Endothelial cell of umbilical vein (primary cell): ENCODE data around the gene SYNDIG1. TPM values are rescaled to one million over a fixed set of nuclear protein-coding genes. Genes with fewer than 3 reads are reported as not detected.

Experiments
- BruUV-seq: library from RNA; stranded (reverse); fragments of 400-500 nt; replicated peaks from 2 replicates; lab custom pipeline; 2021; lab: Mats Ljungman, UMichigan
- CTCF ChIA-PET: fragments of 300-600, 350-600 bp; sonication (Branson Sonifier 250); formaldehyde crosslinking; loops from one replicate; lab custom pipeline; 2021; ENCODE audit warnings: antibody characterized with exemption, inconsistent platforms; lab: Charles Lee
- POLR2A ChIA-PET: fragments of 300-600, 350-600 bp; sonication (Branson Sonifier 250); formaldehyde crosslinking; loops from one replicate; lab custom pipeline; 2021; ENCODE audit warnings: antibody characterized with exemption, inconsistent platforms; lab: Charles Lee
- DNase-seq: peaks from one replicate; pipeline ENCODE4 v3.0.0-alpha.2; 2011; ENCODE audit warnings: low read depth, low spot score
- FAIRE-seq: peaks from 2 replicates; lab custom pipeline; 2011; peaks lifted over from hg19 to GRCh38; lab: Jason Lieb, UNC
- H2AFZ ChIP-seq: 2 replicates; pipeline ENCODE4 v1.6.0; 2012; ENCODE audit warnings: low read depth, low read length, control low read depth, inconsistent platforms
- H3K27ac ChIP-seq: 2 replicates; pipeline ENCODE4 v1.5.1; 2011; ENCODE audit warnings: low read depth, mild to moderate bottlenecking, control low read depth, low read length, moderate library complexity; ENCODE audit not compliant: insufficient read depth
- H3K27me3 ChIP-seq, 2 experiments: 2 replicates each; pipeline versions ENCODE4 v1.6.0 to v1.6.1; 2011; ENCODE audit warnings: low read length in 2 of 2, mixed read lengths in 1 of 2; ENCODE audit not compliant: control insufficient read depth in 2 of 2, insufficient read depth in 2 of 2
- H3K36me3 ChIP-seq, 2 experiments: 2 replicates in 1 of 2; 3 replicates in 1 of 2; pipeline ENCODE4 v1.5.1; 2011; ENCODE audit warnings: low read length in 2 of 2, mild to moderate bottlenecking in 1 of 2, moderate library complexity in 1 of 2; ENCODE audit not compliant: control insufficient read depth in 2 of 2, insufficient read depth in 2 of 2; ENCODE audit errors: extremely low read depth in 1 of 2
- H3K4me1 ChIP-seq: 3 replicates; pipeline ENCODE4 v1.5.1; 2011; ENCODE audit warnings: mild to moderate bottlenecking, low read length; ENCODE audit not compliant: control insufficient read depth, insufficient read depth; ENCODE audit errors: extremely low read depth
- H3K4me2 ChIP-seq: 2 replicates; pipeline ENCODE4 v1.6.1; 2011; ENCODE audit warnings: low read length, control low read depth, mixed read lengths; ENCODE audit not compliant: insufficient read depth
- H3K4me3 ChIP-seq, 3 experiments: fragments of 200-600 bp in 1 of 3; sonication (generic), shearing (Covaris generic) in 1 of 3; replicated peaks in 1 of 3; 2 replicates each; pipeline ENCODE4 v1.5.1; 2011 to 2016; ENCODE audit warnings: control low read depth in 3 of 3, low read length in 3 of 3, mild to moderate bottlenecking in 2 of 3, inconsistent platforms in 1 of 3, low read depth in 1 of 3, moderate library complexity in 1 of 3; ENCODE audit not compliant: insufficient read depth in 1 of 3
- H3K79me2 ChIP-seq: 2 replicates; pipeline ENCODE4 v1.6.0; 2012; ENCODE audit warnings: low read length, inconsistent platforms; ENCODE audit not compliant: control insufficient read depth, insufficient read depth
- H3K9ac ChIP-seq: replicated peaks from 2 replicates; pipeline ENCODE3; 2011; ENCODE audit warnings: low read length, control low read depth; ENCODE audit not compliant: insufficient read depth; ENCODE audit errors: extremely low read depth
- H3K9me1 ChIP-seq: replicated peaks from 3 replicates; pipeline ENCODE4 v1.6.0; 2011; ENCODE audit warnings: mild to moderate bottlenecking, low read length; ENCODE audit not compliant: control insufficient read depth, insufficient read depth; ENCODE audit errors: extremely low read depth
- H3K9me3 ChIP-seq: replicated peaks from 2 replicates; pipeline ENCODE4 v1.5.1; 2012; ENCODE audit warnings: low read length, inconsistent platforms; ENCODE audit not compliant: control insufficient read depth, insufficient read depth
- H4K20me1 ChIP-seq: replicated peaks from 2 replicates; pipeline ENCODE3; 2011; ENCODE audit warnings: mild to moderate bottlenecking, low read length; ENCODE audit not compliant: control insufficient read depth, insufficient read depth; ENCODE audit errors: extremely low read depth
- EZH2 ChIP-seq: IDR thresholded peaks from 2 replicates; pipeline ENCODE4 v1.6.1; 2012; ENCODE audit warnings: borderline replicate concordance, low read depth, mild to moderate bottlenecking, moderate library complexity, low read length, inconsistent platforms; ENCODE audit not compliant: severe bottlenecking
- FOS ChIP-seq: IDR thresholded peaks from 2 replicates; pipeline ENCODE4 v1.6.1; 2011; ENCODE audit warnings: mild to moderate bottlenecking, low read length, moderate library complexity, borderline replicate concordance; ENCODE audit not compliant: insufficient read depth
- GATA2 ChIP-seq: IDR thresholded peaks from 2 replicates; pipeline ENCODE4 v1.7.0; 2011; ENCODE audit warnings: low read depth, mild to moderate bottlenecking, moderate library complexity, mixed read lengths, low read length; ENCODE audit not compliant: insufficient read length, insufficient read depth
- JUN ChIP-seq: IDR thresholded peaks from 2 replicates; pipeline ENCODE4 v1.6.1; 2011; ENCODE audit warnings: borderline replicate concordance, low read depth; ENCODE audit not compliant: insufficient read length, insufficient read depth
- MYC ChIP-seq: IDR thresholded peaks from one replicate; pipeline ENCODE4 v1.6.1; 2011; ENCODE audit warnings: mild to moderate bottlenecking, low read depth, low read length
- POLR2A ChIP-seq: IDR thresholded peaks from 2 replicates; pipeline ENCODE4 v1.6.1; 2012; ENCODE audit warnings: low read depth, mild to moderate bottlenecking, control low read depth, low read length
- POLR2AphosphoS5 ChIP-seq: IDR thresholded peaks from 2 replicates; pipeline ENCODE4 v1.6.1; 2012; ENCODE audit warnings: low read depth, mild to moderate bottlenecking, control low read depth, low read length, moderate library complexity; ENCODE audit not compliant: insufficient read depth
- dilution Hi-C: fragments of 300-500 bp; cut with MboI; formaldehyde crosslinking; loops from one replicate; pipeline ENCODE4 v1.15.0; 2019; ENCODE audit warnings: low sequenced_read_pairs; ENCODE audit not compliant: extremely low pct_ligation_motif_present
- intact Hi-C: fragments of 100-400 bp; cut with micrococcal nuclease; formaldehyde crosslinking; loops from one replicate; pipeline ENCODE4 v1.10.0; 2022
- polyA plus RNA-seq, 4 experiments: library from polyadenylated mRNA; depleted of rRNA in 3 of 4; stranded (reverse) in 3 of 4; unstranded in 1 of 4; fragments of >200 nt; gene quantifications; 2 replicates each; pipeline versions ENCODE4 v1.2.1 to v1.2.3, GENCODE V29; 2011 to 2012; ENCODE audit warnings: missing spikeins in 1 of 4
- total RNA-seq: library from RNA; stranded (reverse); gene quantifications from 2 replicates; pipeline ENCODE4 v1.2.3, GENCODE V29; 2021
- TF ChIP-seq, protein P1 (sequence below), 2 donors: IDR thresholded peaks; 1 replicate in 1 of 2; 2 replicates in 1 of 2; pipeline ENCODE4 v1.5.1; 2011; ENCODE audit warnings: low read length in 2 of 2, mild to moderate bottlenecking in 2 of 2, moderate library complexity in 2 of 2, control low read depth in 1 of 2, inconsistent platforms in 1 of 2, low read depth in 1 of 2; ENCODE audit not compliant: insufficient read depth in 1 of 2; ENCODE audit errors: extremely low read depth in 1 of 2
- TF ChIP-seq, protein P2 (sequence below): IDR thresholded peaks from 2 replicates; pipeline ENCODE4 v1.6.1; 2011; ENCODE audit not compliant: insufficient read depth, insufficient read length

The SYNDIG1 gene
- total and polyA plus RNA-seq, 2 donors (not counting 3 experiments of a cell fraction or from before 2014, with no cell fraction given): not detected

DNA sequence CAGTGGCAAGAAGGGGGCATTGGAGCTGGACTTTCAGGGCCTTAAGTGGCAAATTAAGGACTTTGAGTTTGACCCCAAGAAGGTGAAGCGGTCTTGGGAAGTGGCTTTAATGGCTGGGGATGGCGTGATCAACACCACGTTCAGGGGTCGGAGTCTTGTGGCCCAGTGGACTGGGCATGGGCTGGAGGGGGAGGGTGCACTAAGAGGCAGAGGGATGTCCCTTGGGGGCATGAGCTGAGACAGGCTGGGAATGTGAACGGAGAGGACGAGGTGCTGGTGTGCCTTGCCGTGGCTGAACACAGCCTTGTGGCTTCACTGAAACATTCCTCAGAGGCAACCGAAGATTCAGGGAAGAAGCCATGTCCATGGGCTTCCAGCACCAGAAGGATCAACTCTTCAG, 227.0 kb downstream of the SYNDIG1 start:
- dilution Hi-C loops (no loop called here), intact Hi-C loops (no loop called here)
- Histone ChIP-seq H3K27ac (no peak overlapping the region), H3K36me3 (no peaks in the 10 kb centered on the region), H4K20me1 (no peaks in the 10 kb centered on the region), H3K4me2 (no peak overlapping the region), H3K4me1 (no peaks in the 10 kb centered on the region), H3K9ac (no peak overlapping the region), H3K9me3 (peaks cover 3% of the 10 kb centered on the region), H2AFZ (no peak overlapping the region), H3K27me3 (no peaks in the 10 kb centered on the region), H3K9me1 (no peaks in the 10 kb centered on the region), H3K79me2 (no peaks in the 10 kb centered on the region), H3K4me3 (no peak overlapping the region)
- TF ChIP-seq MYC (no peak), JUN (no peak), EZH2 (no peak), POLR2AphosphoS5 (no peak), GATA2 (no peak), POLR2A (no peak), FOS (no peak)
- TF ChIP-seq, protein P1, sequence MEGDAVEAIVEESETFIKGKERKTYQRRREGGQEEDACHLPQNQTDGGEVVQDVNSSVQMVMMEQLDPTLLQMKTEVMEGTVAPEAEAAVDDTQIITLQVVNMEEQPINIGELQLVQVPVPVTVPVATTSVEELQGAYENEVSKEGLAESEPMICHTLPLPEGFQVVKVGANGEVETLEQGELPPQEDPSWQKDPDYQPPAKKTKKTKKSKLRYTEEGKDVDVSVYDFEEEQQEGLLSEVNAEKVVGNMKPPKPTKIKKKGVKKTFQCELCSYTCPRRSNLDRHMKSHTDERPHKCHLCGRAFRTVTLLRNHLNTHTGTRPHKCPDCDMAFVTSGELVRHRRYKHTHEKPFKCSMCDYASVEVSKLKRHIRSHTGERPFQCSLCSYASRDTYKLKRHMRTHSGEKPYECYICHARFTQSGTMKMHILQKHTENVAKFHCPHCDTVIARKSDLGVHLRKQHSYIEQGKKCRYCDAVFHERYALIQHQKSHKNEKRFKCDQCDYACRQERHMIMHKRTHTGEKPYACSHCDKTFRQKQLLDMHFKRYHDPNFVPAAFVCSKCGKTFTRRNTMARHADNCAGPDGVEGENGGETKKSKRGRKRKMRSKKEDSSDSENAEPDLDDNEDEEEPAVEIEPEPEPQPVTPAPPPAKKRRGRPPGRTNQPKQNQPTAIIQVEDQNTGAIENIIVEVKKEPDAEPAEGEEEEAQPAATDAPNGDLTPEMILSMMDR (IDR thresholded peaks at IDR 0.05; ENCODE audit: extremely low read depth in 1 of 2, insufficient read depth in 1 of 2, low read depth in 1 of 2, low read length in 2 of 2): no peak
- TF ChIP-seq, protein P2, sequence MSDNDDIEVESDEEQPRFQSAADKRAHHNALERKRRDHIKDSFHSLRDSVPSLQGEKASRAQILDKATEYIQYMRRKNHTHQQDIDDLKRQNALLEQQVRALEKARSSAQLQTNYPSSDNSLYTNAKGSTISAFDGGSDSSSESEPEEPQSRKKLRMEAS: no peak
- CTCF ChIA-PET: no interaction called here
- BruUV-seq: no TSS peak
- POLR2A ChIA-PET: no interaction called here
- DNase-seq (no peak), FAIRE-seq (no peak)
